H1 (cell line): ENCODE results near the gene MASP1. TPM values are rescaled to one million over a fixed set of nuclear protein-coding genes. Genes with fewer than 3 reads are reported as not detected.

ENCODE experiments used
- CTCF ChIA-PET: fragments of 300-600 bp; sonication (Branson Sonifier 250); formaldehyde crosslinking; loops from one replicate; lab custom pipeline; 2021; ENCODE audit not compliant: partially characterized antibody; lab: Charles Lee
- POLR2A ChIA-PET: fragments of 300-600 bp; sonication (Branson Sonifier 250); formaldehyde crosslinking; loops from one replicate; lab custom pipeline; 2021; ENCODE audit warnings: inconsistent platforms; ENCODE audit not compliant: partially characterized antibody; lab: Charles Lee
- DNase-seq, 2 experiments: peaks; one replicate each; pipeline versions ENCODE4 v3.0.0 to v3.0.0-alpha.2; 2010 to 2022; ENCODE audit warnings: low spot score in 2 of 2, low read depth in 1 of 2, mixed read lengths in 1 of 2
- FAIRE-seq: peaks from 2 replicates; lab custom pipeline; 2011; peaks lifted over from hg19 to GRCh38; lab: Jason Lieb, UNC
- H2AFZ ChIP-seq: 2 replicates; pipeline ENCODE4 v1.8.1; 2012; ENCODE audit warnings: low read length, inconsistent platforms
- H2AK5ac ChIP-seq: 2 replicates; pipeline ENCODE4 v1.6.1; 2013; ENCODE audit warnings: low read depth, low read length
- H2BK120ac ChIP-seq: replicated peaks from 2 replicates; pipeline ENCODE3; 2013; ENCODE audit warnings: low read depth, low read length, inconsistent platforms
- H2BK12ac ChIP-seq: 2 replicates; pipeline ENCODE4 v1.6.1; 2013; ENCODE audit warnings: low read depth, low read length
- H2BK15ac ChIP-seq: 2 replicates; pipeline ENCODE4 v1.6.1; 2013; ENCODE audit warnings: low read length
- H2BK20ac ChIP-seq: 2 replicates; pipeline ENCODE4 v1.6.1; 2013; ENCODE audit warnings: low read length
- H2BK5ac ChIP-seq: 2 replicates; pipeline ENCODE4 v1.6.1; 2013; ENCODE audit warnings: low read depth, low read length
- H3K14ac ChIP-seq: 2 replicates; pipeline ENCODE4 v1.6.1; 2013; ENCODE audit warnings: inconsistent platforms; ENCODE audit not compliant: insufficient read length
- H3K18ac ChIP-seq: 2 replicates; pipeline ENCODE4 v1.6.1; 2013; ENCODE audit warnings: low read length; ENCODE audit errors: extremely low read depth
- H3K23ac ChIP-seq: 2 replicates; pipeline ENCODE4 v1.6.1; 2013; ENCODE audit warnings: inconsistent platforms; ENCODE audit not compliant: insufficient read length
- H3K23me2 ChIP-seq: 2 replicates; pipeline ENCODE4 v1.6.1; 2013; ENCODE audit warnings: low read depth, low read length
- H3K27ac ChIP-seq: 2 replicates; pipeline ENCODE4 v1.6.1; 2011; ENCODE audit warnings: low read depth, low read length, inconsistent platforms
- H3K27me3 ChIP-seq, 4 experiments: replicated peaks in 1 of 4; 1 replicate in 1 of 4; 2 replicates in 3 of 4; pipeline versions ENCODE4 v1.6.1 to v1.8.1; 2011 to 2013; ENCODE audit warnings: low read length in 3 of 4, mild to moderate bottlenecking in 3 of 4, inconsistent platforms in 2 of 4, mixed read lengths in 2 of 4, moderate library complexity in 1 of 4; ENCODE audit not compliant: control insufficient read depth in 3 of 4, insufficient read depth in 3 of 4; ENCODE audit errors: extremely low read depth in 1 of 4
- H3K36me3 ChIP-seq, 4 experiments: 2 replicates each; pipeline versions ENCODE4 v1.6.1 to v1.8.1; 2011 to 2013; ENCODE audit warnings: mild to moderate bottlenecking in 4 of 4, low read length in 3 of 4, moderate library complexity in 2 of 4, control low read depth in 1 of 4, inconsistent platforms in 1 of 4; ENCODE audit not compliant: insufficient read depth in 4 of 4, control insufficient read depth in 2 of 4
- H3K4ac ChIP-seq: replicated peaks from 2 replicates; pipeline ENCODE3; 2013; ENCODE audit warnings: low read length, low read depth, mixed read lengths, inconsistent platforms; ENCODE audit not compliant: insufficient read length
- H3K4me1 ChIP-seq, 4 experiments: replicated peaks in 1 of 4; 1 replicate in 1 of 4; 2 replicates in 3 of 4; pipeline versions ENCODE4 v1.6.1 to v1.8.1; 2011 to 2013; ENCODE audit warnings: low read length in 3 of 4, inconsistent platforms in 2 of 4, mixed read lengths in 1 of 4; ENCODE audit not compliant: insufficient read depth in 4 of 4, control insufficient read depth in 3 of 4
- H3K4me2 ChIP-seq, 2 experiments: 2 replicates each; pipeline versions ENCODE4 v1.6.1 to v1.8.1; 2011 to 2013; ENCODE audit warnings: low read depth in 2 of 2, low read length in 2 of 2, control low read depth in 1 of 2, inconsistent platforms in 1 of 2, mild to moderate bottlenecking in 1 of 2; ENCODE audit not compliant: insufficient read depth in 1 of 2
- H3K4me3 ChIP-seq, 4 experiments: fragments of 200-600, 300-600 bp in 1 of 4; sonication (generic), shearing (Covaris generic), sonication (Bioruptor Twin) in 1 of 4; 2 replicates each; pipeline versions ENCODE4 v1.5.1 to v1.8.1; 2011 to 2016; ENCODE audit warnings: low read length in 4 of 4, low read depth in 3 of 4, control low read depth in 2 of 4, inconsistent platforms in 2 of 4, mild to moderate bottlenecking in 2 of 4, mixed read lengths in 1 of 4, moderate library complexity in 1 of 4; ENCODE audit not compliant: insufficient read depth in 2 of 4; ENCODE audit errors: extremely low read depth in 1 of 4
- H3K56ac ChIP-seq: replicated peaks from 2 replicates; pipeline ENCODE3; 2013; ENCODE audit warnings: low read depth, mild to moderate bottlenecking, mixed read lengths, low read length, inconsistent platforms; ENCODE audit not compliant: insufficient read length
- H3K79me1 ChIP-seq: 2 replicates; pipeline ENCODE4 v1.6.1; 2013; ENCODE audit warnings: low read depth, low read length, control low read depth
- H3K79me2 ChIP-seq, 2 experiments: 2 replicates each; pipeline versions ENCODE4 v1.6.1 to v1.8.1; 2012 to 2013; ENCODE audit warnings: low read length in 2 of 2, mild to moderate bottlenecking in 2 of 2, inconsistent platforms in 1 of 2; ENCODE audit not compliant: insufficient read depth in 2 of 2, control insufficient read depth in 1 of 2
- H3K9ac ChIP-seq, 4 experiments: replicated peaks in 1 of 4; 1 replicate in 1 of 4; 2 replicates in 3 of 4; pipeline versions ENCODE4 v1.6.1 to v1.8.1; 2011 to 2013; ENCODE audit warnings: low read depth in 3 of 4, low read length in 3 of 4, control low read depth in 2 of 4, mild to moderate bottlenecking in 2 of 4, moderate library complexity in 2 of 4, inconsistent platforms in 1 of 4; ENCODE audit errors: extremely low read depth in 1 of 4
- H3K9me3 ChIP-seq, 2 experiments: 2 replicates each; pipeline versions ENCODE4 v1.6.1 to v1.8.1; 2012 to 2013; ENCODE audit warnings: mild to moderate bottlenecking in 2 of 2, moderate library complexity in 2 of 2, control low read depth in 1 of 2, inconsistent platforms in 1 of 2, low read depth in 1 of 2, low read length in 1 of 2, mixed read lengths in 1 of 2; ENCODE audit not compliant: insufficient read depth in 2 of 2
- H4K20me1 ChIP-seq, 2 experiments: replicated peaks in 1 of 2; 2 replicates each; pipeline versions ENCODE3 to v1.8.1; 2011 to 2013; ENCODE audit warnings: inconsistent platforms in 2 of 2, low read length in 2 of 2, mild to moderate bottlenecking in 1 of 2; ENCODE audit not compliant: insufficient read depth in 2 of 2, control insufficient read depth in 1 of 2
- H4K5ac ChIP-seq: 2 replicates; pipeline ENCODE4 v1.6.1; 2013; ENCODE audit warnings: low read length, low read depth, mixed read lengths, inconsistent platforms; ENCODE audit not compliant: insufficient read length
- H4K8ac ChIP-seq: 2 replicates; pipeline ENCODE4 v1.8.0; 2013; ENCODE audit warnings: mild to moderate bottlenecking, moderate library complexity, low read length, inconsistent platforms; ENCODE audit not compliant: insufficient read depth; ENCODE audit errors: extremely low read depth
- H4K91ac ChIP-seq: replicated peaks from 2 replicates; pipeline ENCODE3; 2013; ENCODE audit warnings: low read length, mixed read lengths, inconsistent platforms; ENCODE audit not compliant: insufficient read length
- ATF2 ChIP-seq: IDR thresholded peaks from 2 replicates; pipeline ENCODE4 v1.6.1; 2012; ENCODE audit warnings: low read length, inconsistent platforms
- BACH1 ChIP-seq: IDR thresholded peaks from 2 replicates; pipeline ENCODE4 v1.6.1; 2012; ENCODE audit warnings: low read length, improper control_type of control experiment
- CEBPB ChIP-seq: IDR thresholded peaks from 2 replicates; pipeline ENCODE4 v1.6.1; 2012; ENCODE audit warnings: low read depth, low read length
- CHD2 ChIP-seq: IDR thresholded peaks from 2 replicates; pipeline ENCODE4 v1.6.1; 2012; ENCODE audit warnings: low read length, improper control_type of control experiment
- CREB1 ChIP-seq: IDR thresholded peaks from 2 replicates; pipeline ENCODE4 v1.6.1; 2012; ENCODE audit warnings: inconsistent platforms
- GTF2F1 ChIP-seq: IDR thresholded peaks from 2 replicates; pipeline ENCODE4 v1.6.1; 2012; ENCODE audit warnings: low read depth, low read length, improper control_type of control experiment, borderline replicate concordance
- HDAC2 ChIP-seq, 2 experiments: fragments of 300-600 bp in 1 of 2; sonication (generic) in 1 of 2; IDR thresholded peaks; 2 replicates each; pipeline ENCODE4 v1.6.1; 2011 to 2012; ENCODE audit warnings: low read depth in 2 of 2, low read length in 2 of 2, mild to moderate bottlenecking in 2 of 2, moderate library complexity in 2 of 2, borderline replicate concordance in 1 of 2, inconsistent platforms in 1 of 2
- HDAC6 ChIP-seq: IDR thresholded peaks from one replicate; pipeline ENCODE4 v1.7.1; 2012; ENCODE audit warnings: low read depth, mild to moderate bottlenecking, inconsistent platforms, low read length, moderate library complexity
- JUN ChIP-seq: IDR thresholded peaks from 2 replicates; pipeline ENCODE4 v1.6.1; 2011; ENCODE audit warnings: low read depth, mild to moderate bottlenecking, improper control_type of control experiment, low read length
- KDM4A ChIP-seq: IDR thresholded peaks from one replicate; pipeline ENCODE4 v1.7.1; 2012; ENCODE audit warnings: low read depth, mild to moderate bottlenecking, moderate library complexity, low read length, inconsistent platforms; ENCODE audit not compliant: severe bottlenecking
- SIX5 ChIP-seq: IDR thresholded peaks from 2 replicates; pipeline ENCODE4 v1.6.1; 2011; ENCODE audit warnings: mild to moderate bottlenecking, low read depth, low read length
- SP2 ChIP-seq: IDR thresholded peaks from 2 replicates; pipeline ENCODE4 v1.6.1; 2012; ENCODE audit warnings: mild to moderate bottlenecking, low read length, inconsistent platforms
- TAF7 ChIP-seq: optimal IDR thresholded peaks from 2 replicates; pipeline ENCODE3; 2011; ENCODE audit warnings: low read depth, mild to moderate bottlenecking, inconsistent platforms, low read length, moderate library complexity, borderline replicate concordance
- WGBS, 2 experiments: shearing (Covaris generic) in 1 of 2; methylation state at CpG; one replicate each; pipeline versions ENCODE4 v1.1.6 to v1.1.7; 2013 to 2015; ENCODE audit warnings: low lambda C conversion rate in 2 of 2, mixed read lengths in 2 of 2, inconsistent platforms in 1 of 2, low coverage in 1 of 2, missing lambda C conversion rate in 1 of 2; ENCODE audit not compliant: insufficient replicate concordance in 2 of 2, insufficient coverage in 1 of 2, insufficient read length in 1 of 2; ENCODE audit errors: extremely low coverage in 1 of 2, missing lambda C conversion rate in 1 of 2; 5-methylcytosine and 5-hydroxymethylcytosine counted together
- polyA plus RNA-seq, 7 experiments: library from polyadenylated mRNA; depleted of rRNA in 3 of 7; stranded (reverse) in 5 of 7; unstranded in 2 of 7; fragments of >200 nt in 5 of 7; fragments of 200-250 nt in 2 of 7; gene quantifications; 1 replicate in 5 of 7; 2 replicates in 1 of 7; 4 replicates in 1 of 7; pipeline versions ENCODE4 v1.2.1 to v1.2.3, GENCODE V29; 2011 to 2013; ENCODE audit warnings: missing spikeins in 2 of 7, mixed read lengths in 2 of 7
- total RNA-seq: library from RNA; stranded (reverse); fragmentation: NEBNext Ultra II Directional; extraction: Animal tissue kit (Norgen Biotek cat#: 25700); gene quantifications from 2 replicates; pipeline ENCODE4 v1.2.1, GENCODE V29; 2021

MASP1 gene
- total and polyA plus RNA-seq, 2 of the 8 experiments (the other 6 are each of a cell fraction or from before 2014, with no cell fraction given) = 2.7 to 3.5 TPM

GRCh38 chr3:187323091-187323490 is 31.6 kb upstream of the MASP1 start:
- Histone ChIP-seq H2BK15ac (no peak overlapping the region), H3K23me2 (no peaks in the 10 kb centered on the region), H4K91ac (no peak overlapping the region), H2BK20ac (no peak overlapping the region), H3K9ac (no peak overlapping the region), H4K20me1 (no peaks in the 10 kb centered on the region), H3K27me3 (no peaks in the 10 kb centered on the region; a peak in 1 of 7 replicates), H3K18ac (no peak overlapping the region), H2BK5ac (no peak overlapping the region), H3K4ac (no peak overlapping the region), H2AFZ (no peak overlapping the region), H2BK120ac (no peak overlapping the region), H3K4me1 (peaks cover 0 to 4% (median 2%) of the 10 kb centered on the region in 4 experiments; a peak in 5 of 7 replicates), H3K79me2 (no peaks in the 10 kb centered on the region), H3K4me2 (no peak overlapping the region), H2AK5ac (no peak overlapping the region), H3K36me3 (no peaks in the 10 kb centered on the region), H3K56ac (no peak overlapping the region), H3K4me3 (no peak overlapping the region), H3K79me1 (no peaks in the 10 kb centered on the region), H4K5ac (no peak overlapping the region), H4K8ac (no peak overlapping the region), H3K9me3 (0 out of 4 replicates have a peak, but pooled peaks cover 0 to 2% of the 10 kb centered on the region in 2 experiments), H3K27ac (no peak overlapping the region), H3K23ac (no peak overlapping the region), H3K14ac (no peak overlapping the region), H2BK12ac (no peak overlapping the region)
- TF ChIP-seq SP2 = no peak
- no peak for TF ChIP-seq CHD2
- no peak for TF ChIP-seq BACH1
- no peak for TF ChIP-seq HDAC2 (IDR thresholded peaks at IDR 0.05; ENCODE audit: borderline replicate concordance in 1 of 2, low read depth in 2 of 2, low read length in 2 of 2)
- TF ChIP-seq CEBPB = no peak
- TF ChIP-seq ATF2 = no peak
- TF ChIP-seq HDAC6 = no peak
- TF ChIP-seq SIX5 = no peak
- TF ChIP-seq TAF7 = no peak
- TF ChIP-seq CREB1 = no peak
- no peak for TF ChIP-seq GTF2F1
- no peak for TF ChIP-seq KDM4A
- TF ChIP-seq JUN = no peak
- ChIA-PET POLR2A (no interaction called here), CTCF (interaction anchor here (1.2 to 24.1 kb wide), 11 partner anchors 9 to 388 kb away, joined by 3 to 947 read pairs (median 75); partner anchors contain the start of genes RTP2 and SST)
- FAIRE-seq (no peak), DNase-seq (no peak)
- WGBS, 2 experiments = 80% methylated on average over 3 of the region's 3 CpGs; no CpG with 5 or more reads in 1 of the 2 experiments
